Measurements from ENCODE around the gene ZNF580. TPM values are rescaled to one million over a fixed set of nuclear protein-coding genes. Genes with fewer than 3 reads are reported as not detected.
A peak's percentile ranks its signal among the peaks of the same experiment; 100 is the strongest.

The ZNF580 gene
- 38.3 and 39.1 TPM in 2 replicates for total RNA-seq

- Mint-ChIP-seq H3K36me3 (ENCODE audit: low read depth) (peaks cover 51% of the 10 kb centered on the region), H3K27me3 (no peaks in the 10 kb centered on the region), H3K27ac (peak within 1 kb of the TSS; percentile 93), H3K9me3 (peaks cover 3% of the 10 kb centered on the region), H3K4me3 (peak within 1 kb of the TSS; percentile 90), H3K4me1 (peaks cover 43% of the 10 kb centered on the region)
- intact Hi-C loops (cut with micrococcal nuclease): loop anchor here (5.0 kb wide), 1 partner anchor 524 kb away; the partner anchor contains the start of gene PPP1R12C
- DNase-seq: peak; percentile 90
These were observed at the start of gene ZNF580 for GRCh38 chr19:55640577-55641425. Gene ZNF580, plus strand, starts transcription at chr19:55641002. Its CDS starts 1,507 bp downstream, at chr19:55642509.

- peaks cover 12% of the 10 kb centered on the region for H3K4me1 Mint-ChIP-seq
- intact Hi-C loops (cut with micrococcal nuclease): no loop called here
These were observed 49.2 kb upstream of the ZNF580 start for GRCh38 chr19:55591555-55591954.

GRCh38 chr19:55592391-55593090 is 48.3 kb upstream of the ZNF580 start:
- no peak overlapping the region for H3K4me3 Mint-ChIP-seq
- H3K36me3 Mint-ChIP-seq (ENCODE audit: low read depth): peaks cover 33% of the 10 kb centered on the region
- intact Hi-C loops (cut with micrococcal nuclease): no loop called here
- peaks cover 5% of the 10 kb centered on the region for H3K4me1 Mint-ChIP-seq
- peaks cover 5% of the 10 kb centered on the region for H3K9me3 Mint-ChIP-seq
- no peaks in the 10 kb centered on the region for H3K27me3 Mint-ChIP-seq
- no peak overlapping the region for H3K27ac Mint-ChIP-seq
- no peak for DNase-seq

More at GRCh38 chr19:55591555-55591954, 49.2 kb upstream of the ZNF580 start:
- Mint-ChIP-seq H3K4me3 (no peak overlapping the region), H3K27ac (no peak overlapping the region), H3K36me3 (ENCODE audit: low read depth) (peaks cover 28% of the 10 kb centered on the region), H3K9me3 (peaks cover 5% of the 10 kb centered on the region), H3K27me3 (peaks cover 7% of the 10 kb centered on the region)
- DNase-seq: no peak

GRCh38 chr19:55593096-55593772 is 47.6 kb upstream of the ZNF580 start:
- no peaks in the 10 kb centered on the region for H3K27me3 Mint-ChIP-seq
- no peak for DNase-seq
- no peak overlapping the region for H3K27ac Mint-ChIP-seq
- H3K36me3 Mint-ChIP-seq (ENCODE audit: low read depth): peaks cover 35% of the 10 kb centered on the region
- intact Hi-C loops (cut with micrococcal nuclease): no loop called here
- H3K4me1 Mint-ChIP-seq: peaks cover 8% of the 10 kb centered on the region
- peaks cover 5% of the 10 kb centered on the region for H3K9me3 Mint-ChIP-seq
- no peak overlapping the region for H3K4me3 Mint-ChIP-seq

DNA sequence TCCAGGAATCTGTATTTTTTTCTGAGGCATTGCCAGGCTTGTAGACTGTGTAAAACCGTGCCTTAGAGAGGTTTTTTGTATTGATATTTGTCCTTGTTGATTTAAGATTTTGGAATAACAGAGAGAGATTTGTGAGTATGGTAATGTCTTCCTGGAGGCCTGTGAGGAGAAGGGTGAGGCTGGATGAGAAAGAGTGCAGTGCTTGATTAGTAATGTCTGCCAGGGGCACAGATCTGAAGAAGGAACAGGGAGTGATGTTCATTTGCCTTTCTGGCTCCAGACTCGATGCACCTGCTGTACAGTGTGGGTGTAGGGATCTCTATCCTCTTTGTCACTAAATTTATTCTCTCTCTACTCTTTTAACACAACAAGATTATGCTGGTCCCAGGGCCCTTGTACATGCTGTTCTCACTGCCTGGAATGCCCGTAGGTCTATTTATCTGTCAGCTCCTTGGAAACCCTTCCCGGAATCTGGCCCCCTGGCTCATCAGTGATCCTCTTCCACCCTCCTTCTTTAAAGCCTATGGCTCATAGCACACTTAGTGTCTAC is 45.7 kb upstream of the ZNF580 start:
- Mint-ChIP-seq H3K27me3 (no peaks in the 10 kb centered on the region), H3K9me3 (peaks cover 8% of the 10 kb centered on the region), H3K4me3 (no peak overlapping the region), H3K4me1 (peaks cover 13% of the 10 kb centered on the region), H3K27ac (peak overlapping the region; percentile 16), H3K36me3 (ENCODE audit: low read depth) (peaks cover 39% of the 10 kb centered on the region)
- no peak for DNase-seq
- intact Hi-C loops (cut with micrococcal nuclease): loop anchor here (5.0 kb wide), 1 partner anchor 208 kb away; the partner anchor contains the start of gene RPL28

GRCh38 chr19:55596304-55596703 is 44.5 kb upstream of the ZNF580 start:
- Mint-ChIP-seq H3K36me3 (ENCODE audit: low read depth) (peaks cover 38% of the 10 kb centered on the region), H3K4me1 (peaks cover 17% of the 10 kb centered on the region), H3K27ac (no peak overlapping the region), H3K4me3 (no peak overlapping the region), H3K9me3 (peaks cover 8% of the 10 kb centered on the region), H3K27me3 (no peaks in the 10 kb centered on the region)
- intact Hi-C loops (cut with micrococcal nuclease): loop anchor here (5.0 kb wide), 1 partner anchor 209 kb away; the partner anchor contains the start of gene RPL28
- DNase-seq: no peak

DNA sequence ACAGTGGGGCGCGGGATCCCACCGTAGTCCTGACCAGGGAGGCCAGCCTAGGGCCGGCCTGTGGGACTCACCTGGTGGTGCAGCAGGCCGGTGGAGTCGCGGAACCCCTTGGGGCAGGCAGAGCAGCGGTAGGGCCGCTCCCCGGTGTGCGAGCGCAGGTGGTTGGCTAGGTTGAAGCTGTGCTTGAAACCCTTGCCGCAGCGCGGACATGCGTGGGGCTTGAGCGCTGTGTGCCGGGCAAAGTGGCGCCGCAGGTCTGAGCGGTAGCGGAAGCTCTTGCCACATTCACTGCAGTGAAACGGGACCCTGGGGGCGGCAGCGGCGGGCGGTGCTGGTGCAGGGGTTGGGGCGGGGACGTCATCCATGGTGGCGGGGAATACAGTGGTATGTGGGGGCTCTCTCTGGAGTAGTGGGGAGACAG is 43.3 kb upstream of the ZNF580 start:
- peaks cover 8% of the 10 kb centered on the region for H3K9me3 Mint-ChIP-seq
- H3K4me3 Mint-ChIP-seq: no peak overlapping the region
- peaks cover 23% of the 10 kb centered on the region for H3K4me1 Mint-ChIP-seq
- H3K27ac Mint-ChIP-seq: no peak overlapping the region
- no peak for DNase-seq
- intact Hi-C loops (cut with micrococcal nuclease): loop anchor here (5.0 kb wide), 1 partner anchor 210 kb away; the partner anchor contains the start of gene RPL28
- peaks cover 38% of the 10 kb centered on the region for H3K36me3 Mint-ChIP-seq (ENCODE audit: low read depth)
- H3K27me3 Mint-ChIP-seq: no peaks in the 10 kb centered on the region

DNA sequence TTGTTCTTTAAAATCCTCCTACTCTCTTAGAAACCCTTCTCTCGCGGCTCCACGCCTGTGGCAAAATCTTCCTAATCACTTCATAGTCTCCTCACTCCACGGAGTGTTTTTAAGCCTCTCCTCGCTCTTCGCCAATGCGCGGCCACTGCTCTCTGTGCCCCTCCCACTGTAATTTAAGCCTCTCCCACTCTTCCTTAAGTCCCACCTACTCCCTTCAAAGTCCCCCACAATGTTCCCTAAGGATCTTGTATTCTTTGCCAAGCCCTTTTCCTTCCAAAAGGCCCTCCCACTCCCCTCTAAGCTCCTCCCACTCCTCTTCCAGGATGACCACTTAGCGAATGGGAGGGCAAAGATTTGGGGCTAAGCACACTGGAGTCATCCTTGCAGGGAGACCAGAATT is 42.8 kb upstream of the ZNF580 start:
- H3K27ac Mint-ChIP-seq: peak overlapping the region; percentile 32
- H3K4me3 Mint-ChIP-seq: no peak overlapping the region

GRCh38 chr19:55598719-55599467 is 41.9 kb upstream of the ZNF580 start:
- Mint-ChIP-seq H3K36me3 (ENCODE audit: low read depth) (peaks cover 42% of the 10 kb centered on the region), H3K27ac (peak overlapping the region; percentile 98), H3K9me3 (peaks cover 8% of the 10 kb centered on the region), H3K27me3 (no peaks in the 10 kb centered on the region), H3K4me1 (peaks cover 29% of the 10 kb centered on the region), H3K4me3 (peak overlapping the region; percentile 88)
- DNase-seq: peak; percentile 99
- intact Hi-C loops (cut with micrococcal nuclease): loop anchor here (1.0 to 5.0 kb wide), 10 partner anchors 12 to 482 kb away; partner anchors contain the start of genes KMT5C, PPP1R12C, PPP6R1 and RPL28

More for the DNA sequence above, 42.8 kb upstream of the ZNF580 start:
- H3K36me3 Mint-ChIP-seq (ENCODE audit: low read depth): peaks cover 39% of the 10 kb centered on the region
- intact Hi-C loops (cut with micrococcal nuclease): loop anchor here (2.0 to 5.0 kb wide), 2 partner anchors 17 to 211 kb away; partner anchors contain the start of genes RPL28 and ZNF579
- DNase-seq: no peak
- H3K27me3 Mint-ChIP-seq: no peaks in the 10 kb centered on the region
- peaks cover 23% of the 10 kb centered on the region for H3K4me1 Mint-ChIP-seq
- H3K9me3 Mint-ChIP-seq: peaks cover 8% of the 10 kb centered on the region

DNA sequence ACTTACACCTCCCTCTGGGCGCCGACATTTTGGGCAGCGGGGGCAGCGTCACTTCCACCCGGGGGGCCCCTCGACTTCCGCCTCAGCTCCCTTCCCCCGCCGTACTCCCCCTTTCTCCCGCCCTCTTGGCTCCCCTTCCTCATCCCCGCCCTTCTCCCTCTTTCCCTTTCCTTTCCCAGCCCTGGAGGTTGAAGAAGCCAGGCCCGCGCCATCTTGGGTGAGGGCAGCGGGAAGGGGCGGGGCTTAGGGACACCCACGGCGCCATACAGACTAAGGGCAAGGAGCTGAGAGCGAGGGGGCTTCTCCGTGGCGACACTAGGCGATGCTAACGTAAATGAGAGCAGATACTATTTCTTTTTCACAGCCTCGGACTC is 41.3 kb upstream of the ZNF580 start, which contains the start of gene FIZ1:
FIZ1 (minus strand) TSS at position 50 of the 374 bp plus-strand sequence. CDS start 1,652 bp downstream, outside the sequence.
- peaks cover 42% of the 10 kb centered on the region for H3K36me3 Mint-ChIP-seq (ENCODE audit: low read depth)
- H3K27me3 Mint-ChIP-seq: no peaks in the 10 kb centered on the region
- DNase-seq: peak; percentile 99
- H3K4me1 Mint-ChIP-seq: peaks cover 30% of the 10 kb centered on the region
- intact Hi-C loops (cut with micrococcal nuclease): loop anchor here (1.0 to 5.0 kb wide), 10 partner anchors 12 to 482 kb away; partner anchors contain the start of genes KMT5C, PPP1R12C, PPP6R1 and RPL28
- peak within 1 kb of the TSS; percentile 98 for H3K27ac Mint-ChIP-seq
- H3K4me3 Mint-ChIP-seq: peak within 1 kb of the TSS; percentile 88
- H3K9me3 Mint-ChIP-seq: peaks cover 8% of the 10 kb centered on the region

GRCh38 chr19:55599842-55600661 is 40.8 kb upstream of the ZNF580 start, which contains the start of gene ZNF524:
Gene ZNF524, plus strand, starts transcription at chr19:55600288. Its CDS starts 1,825 bp downstream, at chr19:55602113.
- peak within 1 kb of the TSS; percentile 98 for H3K27ac Mint-ChIP-seq
- H3K36me3 Mint-ChIP-seq (ENCODE audit: low read depth): peaks cover 37% of the 10 kb centered on the region
- peaks cover 32% of the 10 kb centered on the region for H3K4me1 Mint-ChIP-seq

More at GRCh38 chr19:55599842-55600661, 40.8 kb upstream of the ZNF580 start, which contains the start of gene ZNF524:
- intact Hi-C loops (cut with micrococcal nuclease): loop anchor here (1.0 to 5.0 kb wide), 10 partner anchors 13 to 483 kb away; partner anchors contain the start of genes KMT5C, PPP1R12C, PPP6R1 and RPL28
- H3K4me3 Mint-ChIP-seq: peak within 1 kb of the TSS; percentile 88
- no peaks in the 10 kb centered on the region for H3K27me3 Mint-ChIP-seq
- peaks cover 5% of the 10 kb centered on the region for H3K9me3 Mint-ChIP-seq
- DNase-seq: peak; percentile 96

Measured in activated CD4-positive, alpha-beta T cell treated with anti-CD3 and anti-CD28 coated beads, Interleukin-2, amount 10 ng/mL, durations not matched to agents 24 days and 14 days (primary cell).